Lower lobe of right lung (tissue), 2 donors: ENCODE measurements around the gene YEATS2. TPM values are rescaled to one million over a fixed set of nuclear protein-coding genes. Genes with fewer than 3 reads are reported as not detected.

Source experiments
- ATAC-seq, 2 donors: fragments of 200-7000 bp; cut with Tn5 transposase; one replicate each; pipeline ENCODE4 v1.9.1; 2020 to 2022; ENCODE audit warnings: mild to moderate bottlenecking in 2 of 2, moderate library complexity in 2 of 2
- DNase-seq: peaks from one replicate; pipeline ENCODE4 v3.0.0-alpha.2; 2020
- H3K27ac ChIP-seq: fragments of 200-600 bp; one replicate; pipeline ENCODE4 v1.8.0; 2022
- H3K27me3 ChIP-seq: fragments of 200-600 bp; one replicate; pipeline ENCODE4 v1.8.0; 2022; ENCODE audit warnings: low read depth
- H3K36me3 ChIP-seq: fragments of 200-600 bp; one replicate; pipeline ENCODE4 v1.8.0; 2022; ENCODE audit warnings: mild to moderate bottlenecking
- H3K4me1 ChIP-seq: fragments of 200-600 bp; one replicate; pipeline ENCODE4 v1.8.0; 2022
- H3K4me3 ChIP-seq: fragments of 200-600 bp; one replicate; pipeline ENCODE4 v1.8.0; 2022; ENCODE audit warnings: mild to moderate bottlenecking
- H3K9me3 ChIP-seq: fragments of 200-600 bp; one replicate; pipeline ENCODE4 v1.8.0; 2022
- CTCF ChIP-seq: fragments of 200-600 bp; IDR thresholded peaks from one replicate; pipeline ENCODE4 v1.8.0; 2022; ENCODE audit warnings: antibody characterized with exemption, mild to moderate bottlenecking
- intact Hi-C: fragments of 100-400 bp; cut with DNase I; formaldehyde crosslinking; loops from one replicate; pipeline ENCODE4 v1.11.0; 2022
- total RNA-seq: library from RNA; stranded (reverse); fragmentation: NEBNext Ultra II Directional; extraction: Animal tissue kit (Norgen Biotek cat#: 25700); gene quantifications from one replicate; pipeline ENCODE4 v1.2.1, GENCODE V29; 2021
- donor health status: DM: no; HTN: yes; CAD: no; lungs with severe emphysema.

YEATS2 gene
- total RNA-seq, 1 donor from 2014 or later = 29.0 TPM

GRCh38 chr3:183692436-183692835 lies 5.2 kb upstream of the YEATS2 start:
- H3K9me3 ChIP-seq = no peaks in the 10 kb centered on the region
- H3K4me3 ChIP-seq = no peak overlapping the region
- no peaks in the 10 kb centered on the region for H3K36me3 ChIP-seq
- no peak overlapping the region for H3K27ac ChIP-seq
- H3K27me3 ChIP-seq = no peaks in the 10 kb centered on the region
- intact Hi-C loops = no loop called here
- TF ChIP-seq CTCF = no peak
- no peak for ATAC-seq
- no peaks in the 10 kb centered on the region for H3K4me1 ChIP-seq
- no peak for DNase-seq

- intact Hi-C loops = no loop called here
- H3K4me1 ChIP-seq = peaks cover 20% of the 10 kb centered on the region
- TF ChIP-seq CTCF = no peak
These were observed 1.8 kb upstream of the YEATS2 start for GRCh38 chr3:183695569-183696364.

GRCh38 chr3:183697123-183697609 lies 431 bp upstream of the YEATS2 start:
- no peak for TF ChIP-seq CTCF
- Histone ChIP-seq H3K4me1 (peaks cover 20% of the 10 kb centered on the region), H3K27ac (peak overlapping the region; percentile 94), H3K9me3 (no peaks in the 10 kb centered on the region), H3K27me3 (no peaks in the 10 kb centered on the region), H3K36me3 (peaks cover 5% of the 10 kb centered on the region), H3K4me3 (peak overlapping the region; percentile 99)
- intact Hi-C loops = no loop called here
- ATAC-seq (no peak), DNase-seq (no peak)

More at GRCh38 chr3:183695569-183696364, 1.8 kb upstream of the YEATS2 start:
- H3K27me3 ChIP-seq = no peaks in the 10 kb centered on the region
- no peak for DNase-seq
- H3K36me3 ChIP-seq = no peaks in the 10 kb centered on the region
- no peak for ATAC-seq
- H3K4me3 ChIP-seq = no peak overlapping the region
- H3K9me3 ChIP-seq = no peaks in the 10 kb centered on the region
- H3K27ac ChIP-seq = no peak overlapping the region

GRCh38 chr3:183698318-183698751 lies 738 bp downstream of the YEATS2 start:
- peak overlapping the region; percentile 99 for H3K4me3 ChIP-seq
- peak overlapping the region; percentile 94 for H3K27ac ChIP-seq
- no peak for TF ChIP-seq CTCF
- DNase-seq (no peak), ATAC-seq (peak; percentile 50 to 66)
- intact Hi-C loops = no loop called here
- no peaks in the 10 kb centered on the region for H3K27me3 ChIP-seq
- peaks cover 6% of the 10 kb centered on the region for H3K36me3 ChIP-seq
- H3K4me1 ChIP-seq = peaks cover 20% of the 10 kb centered on the region
- H3K9me3 ChIP-seq = no peaks in the 10 kb centered on the region

GRCh38 chr3:183698756-183699155 lies 1.2 kb downstream of the YEATS2 start:
- intact Hi-C loops = no loop called here
- DNase-seq (no peak), ATAC-seq (peak; percentile 44 to 50)
- H3K4me3 ChIP-seq = peak overlapping the region; percentile 99
- H3K27me3 ChIP-seq = no peaks in the 10 kb centered on the region
- H3K36me3 ChIP-seq = peaks cover 6% of the 10 kb centered on the region
- H3K9me3 ChIP-seq = no peaks in the 10 kb centered on the region
- H3K4me1 ChIP-seq = peaks cover 20% of the 10 kb centered on the region
- H3K27ac ChIP-seq = peak overlapping the region; percentile 94
- TF ChIP-seq CTCF = no peak
